HL-60/S4 treated with retinoic acid at 250 ng/mL for 4 days and 3 days (cell line): ENCODE measurements around the gene GARIN5B.

Experiments used
- in situ Hi-C: fragments of 300-500 bp; cut with MboI; formaldehyde crosslinking; loops from 2 replicates; pipeline ENCODE4 v1.7.0; 2022; ENCODE audit warnings: low sequenced_read_pairs

GARIN5B gene

DNA sequence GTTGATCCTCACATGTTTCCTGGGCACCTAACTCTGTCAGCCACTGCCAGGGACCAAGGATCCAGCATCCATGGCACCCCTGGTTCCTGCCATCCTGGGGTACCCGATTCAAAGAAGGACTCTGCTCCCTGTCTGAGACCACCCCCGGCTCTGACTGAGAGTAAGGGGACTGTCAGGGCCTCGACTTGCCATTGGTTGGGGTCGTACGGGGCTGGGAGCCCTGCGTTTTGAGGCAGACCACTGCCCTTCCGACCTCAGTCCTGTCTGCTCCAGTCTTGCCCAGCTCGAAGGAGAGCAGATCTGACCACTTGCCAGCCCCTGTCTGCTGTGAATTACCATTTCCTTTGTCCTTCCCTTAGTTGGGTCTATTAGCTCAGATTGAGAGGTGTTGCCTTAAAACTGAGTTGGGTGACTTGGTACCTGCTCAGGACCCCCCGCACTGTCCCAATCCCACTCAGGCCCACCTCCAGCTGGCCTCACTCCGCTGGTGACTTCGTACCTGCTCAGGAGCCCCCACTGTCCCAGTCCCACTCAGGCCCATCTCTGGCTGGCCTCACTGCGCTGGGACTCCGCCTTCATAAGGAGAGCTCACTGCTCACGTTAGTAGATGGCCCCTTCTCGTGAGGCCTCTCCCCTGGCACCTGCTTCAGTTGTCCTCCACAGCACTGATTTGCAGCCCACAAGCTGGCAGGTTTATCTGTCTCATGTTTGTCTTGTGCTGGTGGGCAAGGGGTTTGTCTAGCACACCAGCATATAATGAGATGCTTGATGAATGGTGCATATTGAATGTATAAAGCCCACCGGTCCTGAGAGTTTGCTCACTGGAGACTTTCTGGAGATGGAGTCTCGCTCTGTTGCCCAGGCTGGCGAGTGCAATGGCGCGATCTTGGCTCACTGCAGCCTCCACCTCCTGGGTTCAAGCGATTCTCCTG lies 26.6 kb upstream of the GARIN5B start:
- in situ Hi-C loops: no loop called here

DNA sequence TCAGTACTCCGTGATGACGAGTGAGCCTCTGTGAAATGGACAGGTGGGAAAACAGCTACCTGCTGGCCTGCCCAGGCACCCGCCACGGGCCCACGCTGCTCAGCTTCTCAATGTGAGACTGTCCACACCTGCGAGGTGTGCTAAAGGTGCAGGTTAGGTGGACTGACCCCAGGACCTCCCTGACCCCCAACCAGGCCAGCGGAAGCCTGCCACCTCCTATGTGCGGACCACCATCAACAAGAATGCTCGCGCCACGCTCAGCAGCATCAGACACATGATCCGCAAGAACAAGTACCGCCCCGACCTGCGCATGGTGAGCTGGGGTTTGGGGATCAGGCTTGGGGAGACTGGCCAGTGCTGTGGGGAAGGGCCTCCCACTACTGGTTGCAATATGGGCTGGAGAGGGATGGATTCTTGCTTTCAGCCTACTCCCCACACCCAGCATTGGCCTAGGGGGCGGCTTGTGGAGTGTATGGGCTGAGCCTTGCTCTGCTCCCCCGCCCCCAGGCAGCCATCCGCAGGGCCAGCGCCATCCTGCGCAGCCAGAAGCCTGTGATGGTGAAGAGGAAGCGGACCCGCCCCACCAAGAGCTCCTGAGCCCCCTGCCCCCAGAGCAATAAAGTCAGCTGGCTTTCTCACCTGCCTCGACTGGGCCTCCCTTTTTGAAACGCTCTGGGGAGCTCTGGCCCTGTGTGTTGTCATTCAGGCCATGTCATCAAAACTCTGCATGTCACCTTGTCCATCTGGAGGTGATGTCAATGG lies 24.9 kb upstream of the GARIN5B start:
- in situ Hi-C loops: no loop called here

DNA sequence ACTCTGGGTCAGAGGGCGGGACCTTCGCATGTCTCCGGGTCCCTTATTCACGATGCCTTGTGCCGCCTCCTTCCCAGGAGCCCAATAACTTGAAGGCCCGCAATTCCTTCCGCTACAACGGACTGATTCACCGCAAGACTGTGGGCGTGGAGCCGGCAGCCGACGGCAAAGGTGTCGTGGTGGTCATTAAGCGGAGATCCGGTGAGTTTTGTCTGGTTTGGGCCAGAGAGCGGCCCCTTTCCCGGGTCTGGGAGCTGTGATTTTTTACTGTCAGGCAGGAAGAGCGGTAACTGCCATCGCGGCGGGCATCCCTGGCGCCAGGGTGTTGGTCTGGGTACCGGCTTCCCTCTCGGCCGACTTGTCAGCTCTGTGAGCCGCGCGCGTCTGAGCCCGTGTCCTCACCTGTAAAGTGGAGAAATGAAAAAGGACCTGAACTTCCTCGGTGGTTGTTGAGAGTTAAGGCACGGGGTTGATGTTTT lies 23.5 kb upstream of the GARIN5B start:
- in situ Hi-C loops: no loop called here

DNA sequence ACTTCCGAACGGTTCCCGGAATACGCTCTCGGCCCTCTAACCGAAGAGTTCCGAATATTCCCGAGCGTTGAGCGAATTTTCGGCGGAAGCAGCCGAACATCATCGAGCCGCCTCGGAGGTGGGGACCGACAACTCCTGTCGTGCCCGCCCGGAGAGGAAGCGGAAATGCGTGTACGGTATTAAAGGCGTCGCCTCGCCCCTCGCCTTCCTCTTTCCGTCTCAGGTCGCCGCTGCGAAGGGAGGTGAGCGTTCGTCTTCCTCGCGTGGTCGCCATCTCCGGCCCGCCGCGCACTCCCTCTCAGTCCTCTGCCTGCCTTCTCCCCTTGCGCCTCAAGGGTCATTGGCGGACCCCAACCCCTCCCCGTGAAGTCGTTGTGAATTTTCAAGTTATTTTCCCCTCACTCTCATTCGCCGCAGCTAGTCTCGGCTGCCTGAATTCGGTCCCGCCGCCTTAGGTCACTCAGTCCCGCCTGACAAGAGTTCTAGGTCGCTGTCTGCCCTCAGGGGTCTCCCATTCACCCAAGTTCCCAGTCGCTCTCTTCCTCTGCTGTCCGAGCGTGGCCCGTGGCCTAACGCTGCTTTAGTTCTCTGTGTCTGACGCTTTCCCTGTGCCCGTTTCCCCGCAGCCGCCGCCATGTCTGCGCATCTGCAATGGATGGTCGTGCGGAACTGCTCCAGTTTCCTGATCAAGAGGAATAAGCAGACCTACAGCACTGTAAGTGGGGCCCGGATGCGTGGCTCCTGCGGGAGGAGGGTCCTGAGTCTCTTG lies 22.8 kb upstream of the GARIN5B start, which contains the start of gene RPL28:
RPL28 (plus strand) TSS at position 209 of the 769 bp plus-strand sequence; CDS start at position 635, 426 bp downstream.
- in situ Hi-C loops: no loop called here

DNA sequence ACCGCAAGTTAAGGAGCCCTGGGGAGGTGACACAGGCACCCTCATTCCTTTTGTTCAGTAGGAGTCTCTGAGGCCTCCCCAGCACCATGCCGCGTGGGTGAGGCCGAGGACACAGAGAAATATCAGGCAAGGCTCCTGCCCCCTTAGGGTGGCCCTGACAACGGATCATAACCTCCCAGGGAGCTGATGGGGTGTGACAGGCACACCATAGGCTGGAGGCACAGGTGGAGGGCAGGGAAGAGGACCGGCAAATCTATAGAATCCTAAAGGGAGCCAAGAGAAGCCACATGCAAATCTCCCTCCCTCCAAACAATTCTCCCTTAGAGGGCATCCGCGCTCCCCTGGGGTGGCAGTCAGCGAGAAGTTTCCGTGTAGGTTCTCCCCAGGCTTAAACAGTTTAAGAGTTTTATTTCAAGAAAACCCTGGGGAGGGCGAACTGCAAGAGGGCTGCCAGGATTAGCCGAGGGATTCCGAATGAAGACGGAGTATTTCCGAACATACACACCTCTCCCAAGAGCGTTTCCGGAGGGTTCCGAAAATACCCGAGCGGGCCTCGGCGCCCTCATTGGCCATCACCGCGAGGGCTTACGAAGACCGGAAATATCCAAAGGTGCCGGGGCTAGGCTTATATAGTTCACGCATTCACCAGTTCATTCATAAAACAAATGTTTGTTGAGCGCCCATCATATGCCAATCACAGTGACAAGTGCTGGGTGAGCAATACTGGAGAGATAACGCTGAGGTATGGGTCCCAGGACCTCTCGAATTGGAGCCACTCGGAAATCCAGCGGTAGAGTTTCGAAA lies 22.1 kb upstream of the GARIN5B start:
- in situ Hi-C loops: no loop called here

DNA sequence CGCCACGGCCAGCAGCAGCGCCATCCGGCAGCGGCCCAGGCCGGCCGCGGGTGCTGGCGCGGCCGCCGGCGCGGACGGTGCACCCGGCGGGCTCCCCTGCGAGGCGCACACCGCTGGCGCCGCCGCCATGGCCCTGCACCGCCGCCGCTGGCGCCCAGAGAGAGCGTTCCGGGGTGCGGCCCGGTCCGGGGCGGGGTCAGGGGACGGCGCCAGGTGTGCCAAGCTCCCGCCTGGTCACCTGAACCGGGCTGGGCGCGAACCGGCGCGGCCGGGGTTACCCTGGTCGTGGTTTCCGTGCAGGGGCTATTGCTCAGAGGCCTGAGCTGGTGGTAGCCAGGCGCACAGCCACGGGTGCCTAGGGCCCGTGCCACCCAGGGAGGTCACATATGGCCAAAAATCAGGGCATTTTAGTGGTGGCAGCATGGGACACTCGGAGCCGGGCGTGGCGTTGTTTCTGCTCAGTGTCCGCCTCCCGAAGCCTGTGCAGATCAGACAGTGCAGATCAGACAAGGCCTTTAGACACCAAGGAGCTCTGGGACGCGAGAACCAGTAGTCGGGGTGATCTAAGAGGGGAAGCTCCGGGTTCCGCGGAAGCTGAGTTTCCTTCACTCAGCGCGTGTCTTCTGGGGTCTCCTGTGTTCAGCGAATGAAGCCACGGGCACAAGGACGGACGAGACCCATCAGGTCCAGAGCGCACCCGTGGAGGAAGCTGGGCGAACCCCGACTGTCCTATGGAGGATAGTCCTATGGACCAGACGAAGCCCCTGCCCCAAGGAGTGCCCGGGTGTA lies 21.3 kb upstream of the GARIN5B start, which contains the start of gene TMEM238:
TMEM238 (minus strand) TSS at position 162 of the 789 bp plus-strand sequence; CDS start at position 129, 33 bp downstream.
- in situ Hi-C loops: no loop called here

DNA sequence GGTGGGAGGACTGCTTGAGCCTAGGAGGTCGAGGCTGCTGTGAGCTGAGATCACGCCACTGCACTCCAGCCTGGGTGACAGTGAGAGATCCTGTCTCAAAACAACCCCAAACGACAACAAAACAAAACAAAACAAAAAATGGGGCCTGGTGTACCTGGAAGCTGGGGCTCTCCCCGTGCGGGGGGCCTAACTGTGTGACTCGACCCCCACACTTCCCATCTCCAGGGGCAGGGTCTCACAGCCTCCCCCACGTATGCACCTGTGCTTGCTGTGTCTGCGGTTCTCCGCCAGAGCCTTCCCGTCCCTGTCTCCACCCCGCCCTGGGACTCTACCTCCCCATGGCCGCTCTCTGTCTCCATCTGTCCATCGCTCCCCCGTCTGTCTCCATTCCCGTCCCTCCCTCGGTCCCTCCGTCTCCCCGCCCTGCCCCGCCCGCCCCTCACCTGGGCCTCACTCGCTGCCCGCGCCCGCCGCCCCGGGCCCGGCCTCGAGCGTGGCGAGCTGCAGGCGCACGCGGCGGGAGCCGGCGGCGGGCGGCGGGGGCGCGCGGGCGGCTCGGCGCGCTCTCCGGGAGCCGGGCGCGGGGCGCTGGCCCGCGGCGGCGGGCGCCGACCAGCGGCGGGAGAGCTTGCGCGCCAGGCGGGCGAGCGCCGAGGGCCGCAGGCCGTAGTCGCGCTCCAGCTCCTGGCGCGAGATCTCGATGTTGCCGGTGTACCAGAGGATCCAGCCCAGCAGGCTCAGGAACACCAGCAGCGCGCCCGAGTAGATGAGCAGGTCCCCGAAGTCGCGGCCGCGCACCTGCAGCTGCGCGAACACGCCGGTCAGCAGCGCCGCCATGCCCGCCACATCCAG lies 20.4 kb upstream of the GARIN5B start:
- in situ Hi-C loops: no loop called here

DNA sequence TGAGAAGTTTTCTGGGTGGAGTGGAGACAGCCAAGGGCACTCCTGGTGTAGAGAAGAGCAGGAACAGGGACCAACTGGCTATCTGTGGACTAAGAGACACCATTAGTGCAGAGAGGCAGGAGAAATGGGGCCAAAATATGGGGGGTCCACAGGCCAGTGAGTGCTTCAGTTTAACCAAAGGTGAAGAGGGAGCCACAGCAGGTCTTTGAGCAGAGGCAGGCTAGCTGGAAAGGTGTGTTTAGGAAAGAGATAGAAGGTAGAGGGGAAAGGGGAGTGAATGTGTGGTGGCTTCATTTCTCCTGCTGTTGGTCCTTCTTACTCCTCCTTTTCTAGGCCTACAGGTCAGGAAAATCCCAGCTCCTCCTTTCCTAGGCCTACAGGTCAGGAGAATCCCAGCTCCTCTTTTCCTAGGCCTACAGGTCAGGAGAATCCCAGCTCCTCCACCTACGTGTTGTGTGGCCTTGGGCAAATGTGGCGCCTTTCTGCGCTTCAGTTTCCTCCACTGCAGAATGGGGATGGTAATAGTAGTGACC lies 19.5 kb upstream of the GARIN5B start:
- in situ Hi-C loops: no loop called here

DNA sequence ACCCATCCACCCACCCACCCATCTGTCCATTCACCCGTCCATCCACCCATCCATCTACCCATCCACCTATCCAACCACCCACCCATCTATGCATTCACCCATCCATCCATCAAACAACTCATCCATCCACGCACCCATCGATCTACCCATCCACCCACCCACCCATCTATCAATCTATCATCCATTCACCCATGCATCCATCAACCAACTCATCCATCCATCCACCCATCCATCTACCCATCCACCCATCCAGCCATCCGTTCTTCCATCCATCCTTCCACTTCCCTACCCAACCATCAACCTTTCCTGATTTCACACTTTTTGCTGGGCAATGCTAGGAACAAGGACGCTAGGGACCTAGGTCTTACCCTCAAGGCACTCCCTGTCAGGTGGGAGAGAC lies 19.0 kb upstream of the GARIN5B start:
- in situ Hi-C loops: no loop called here

DNA sequence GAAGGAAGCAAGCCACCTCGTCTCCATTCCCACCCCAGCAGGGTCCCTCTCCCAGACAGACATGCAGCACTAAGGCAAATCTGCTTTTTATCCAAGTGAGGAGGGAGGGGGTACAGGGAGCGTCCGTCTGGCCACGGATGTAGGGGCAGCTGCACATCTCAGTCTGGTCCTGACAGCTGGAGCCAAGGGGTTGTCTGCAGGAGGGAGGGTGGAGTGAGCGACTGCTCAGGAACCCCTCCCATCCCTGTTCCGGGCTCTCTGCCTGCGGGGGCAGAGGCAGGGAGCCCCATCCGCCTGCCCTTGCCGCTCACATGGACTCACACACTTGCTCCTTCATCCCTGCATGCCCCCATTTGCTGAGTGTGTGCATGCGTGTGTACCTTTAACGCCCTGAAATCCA lies 16.1 kb upstream of the GARIN5B start:
- in situ Hi-C loops: no loop called here

DNA sequence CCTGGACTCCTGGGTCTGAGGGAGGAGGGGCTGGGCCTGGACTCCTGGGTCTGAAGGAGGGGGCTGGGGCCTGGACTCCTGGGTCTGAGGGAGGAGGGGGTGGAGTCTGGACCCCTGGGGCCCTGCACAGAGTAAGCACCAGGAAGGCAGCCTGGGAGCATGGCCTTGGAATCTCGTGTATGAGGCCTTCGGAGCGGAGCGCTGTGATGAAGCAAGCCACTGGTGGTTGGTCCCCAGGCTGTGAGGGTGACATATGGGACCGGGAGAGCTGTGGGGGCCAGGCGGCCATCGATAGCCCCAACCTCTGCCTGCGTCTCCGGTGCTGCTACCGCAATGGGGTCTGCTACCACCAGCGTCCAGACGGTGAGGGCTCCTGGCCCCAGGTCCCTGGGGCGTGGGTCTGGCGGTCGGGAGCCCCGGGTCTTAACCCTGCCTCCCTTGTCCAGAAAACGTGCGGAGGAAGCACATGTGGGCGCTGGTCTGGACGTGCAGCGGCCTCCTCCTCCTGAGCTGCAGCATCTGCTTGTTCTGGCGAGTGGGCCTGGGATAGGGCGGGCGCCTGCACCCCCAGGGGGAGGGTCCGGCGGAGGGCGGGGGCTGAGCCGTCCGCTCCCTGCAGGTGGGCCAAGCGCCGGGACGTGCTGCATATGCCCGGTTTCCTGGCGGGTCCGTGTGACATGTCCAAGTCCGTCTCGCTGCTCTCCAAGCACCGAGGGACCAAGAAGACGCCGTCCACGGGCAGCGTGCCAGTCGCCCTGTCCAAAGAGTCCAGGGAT lies 14.5 kb upstream of the GARIN5B start:
- in situ Hi-C loops: no loop called here

DNA sequence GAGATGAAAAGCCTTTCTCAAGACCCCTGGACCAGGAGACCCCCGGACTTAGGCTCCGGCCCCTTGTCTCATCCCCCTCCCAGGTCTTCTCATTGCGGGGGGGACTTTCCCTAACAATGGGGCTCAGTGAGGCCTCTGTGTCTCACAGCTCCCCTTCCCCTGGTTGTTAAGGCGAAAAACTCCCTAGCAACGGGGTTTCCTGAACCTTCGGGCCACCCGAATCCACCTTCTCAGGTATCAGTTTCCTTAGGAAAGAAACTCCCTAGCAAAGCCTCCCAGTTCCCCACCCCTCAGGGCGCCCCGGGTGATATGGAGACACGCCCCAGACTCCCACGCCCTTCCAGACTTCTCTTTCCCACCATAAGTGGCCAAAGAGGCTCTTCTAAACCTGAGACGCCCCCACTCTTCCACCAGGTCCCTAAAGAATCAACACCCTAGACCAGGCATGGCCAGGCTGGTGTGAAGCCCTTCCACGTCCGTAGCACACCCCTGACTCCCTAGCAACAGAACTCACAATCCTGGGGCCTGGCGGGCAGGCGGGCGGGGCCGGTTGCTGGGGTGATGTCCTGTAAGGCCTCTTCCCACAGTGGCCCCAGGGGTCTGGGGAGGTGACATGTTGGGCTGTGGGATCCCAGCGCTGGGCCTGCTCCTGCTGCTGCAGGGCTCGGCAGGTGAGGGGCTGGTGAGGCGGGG lies 13.3 kb upstream of the GARIN5B start, which contains the start of gene TMEM190:
TMEM190 (plus strand) TSS at position 586 of the 693 bp plus-strand sequence; CDS start at position 614, 28 bp downstream.
- in situ Hi-C loops: no loop called here

DNA sequence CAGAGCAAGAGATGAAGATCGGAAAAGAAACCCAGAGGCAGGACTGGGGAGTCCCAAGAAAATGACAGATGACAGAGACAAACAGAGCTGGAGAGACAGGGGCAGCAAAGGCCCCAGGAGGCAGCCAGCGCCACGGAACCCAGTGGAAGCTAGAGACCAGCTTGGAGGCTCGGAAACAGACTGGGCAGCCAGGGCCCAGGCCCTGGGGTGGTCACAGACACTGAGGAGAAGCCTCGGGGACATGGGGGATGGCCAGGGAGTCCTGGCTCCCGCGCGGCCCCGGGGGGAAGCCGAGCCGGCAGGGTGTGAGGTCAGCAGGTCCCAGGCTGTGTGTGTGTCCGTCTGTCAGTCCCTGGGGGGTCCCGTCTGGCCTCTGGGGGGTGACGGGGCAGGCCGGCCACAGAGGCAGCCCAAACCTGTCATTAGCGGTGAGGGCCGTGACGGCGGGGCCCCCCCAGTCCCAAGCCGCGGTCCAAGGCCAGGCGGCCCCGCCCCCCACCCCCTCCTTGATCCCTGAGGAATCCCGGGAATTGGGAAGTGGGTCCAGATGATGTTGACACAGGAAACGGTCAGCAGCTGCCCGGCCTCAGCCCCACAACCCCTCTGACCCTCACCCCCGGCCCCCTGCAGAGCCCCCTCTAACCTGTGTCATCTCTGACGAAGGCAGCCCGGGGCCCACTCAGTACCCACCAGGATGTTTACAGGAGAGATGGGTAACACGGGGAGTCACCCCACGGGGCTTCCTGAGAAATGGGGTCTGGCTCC lies 11.1 kb upstream of the GARIN5B start:
- in situ Hi-C loops: no loop called here

DNA sequence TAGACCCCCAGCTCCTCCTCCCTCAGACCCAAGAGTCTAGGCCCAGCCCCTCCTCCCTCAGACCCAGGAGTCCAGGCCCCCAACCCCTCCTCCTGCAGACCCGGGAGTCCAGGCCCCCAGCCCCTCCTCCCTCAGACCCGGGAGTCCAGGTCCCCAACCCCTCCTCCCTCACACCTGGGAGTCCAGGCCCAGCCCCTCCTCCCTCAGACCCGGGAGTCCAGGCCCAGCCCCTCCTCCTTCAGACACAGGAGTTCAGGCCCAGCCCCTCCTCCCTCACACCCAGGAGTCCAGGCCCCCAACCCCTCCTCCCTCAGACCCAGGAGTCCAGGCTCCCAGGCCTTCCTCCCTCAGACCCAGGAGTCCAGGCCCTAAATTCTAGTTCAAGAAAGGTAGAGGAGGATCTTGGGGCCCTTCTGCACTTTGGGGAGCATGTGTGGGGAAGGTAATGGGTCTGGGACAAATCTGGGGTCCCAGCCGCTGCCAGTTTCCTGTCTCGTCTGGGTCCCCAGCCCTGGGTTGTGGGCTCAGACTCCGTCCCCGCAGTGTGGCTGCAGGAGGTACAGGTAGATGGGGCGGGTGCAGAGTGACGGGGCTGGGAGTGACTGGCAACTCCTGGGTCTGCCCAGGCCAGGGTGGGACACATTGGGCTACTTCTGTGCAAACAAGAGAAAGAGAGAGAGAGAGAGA lies 10.4 kb upstream of the GARIN5B start:
- in situ Hi-C loops: no loop called here
